ENCODE data around the gene KAZN.

Gene KAZN

DNA sequence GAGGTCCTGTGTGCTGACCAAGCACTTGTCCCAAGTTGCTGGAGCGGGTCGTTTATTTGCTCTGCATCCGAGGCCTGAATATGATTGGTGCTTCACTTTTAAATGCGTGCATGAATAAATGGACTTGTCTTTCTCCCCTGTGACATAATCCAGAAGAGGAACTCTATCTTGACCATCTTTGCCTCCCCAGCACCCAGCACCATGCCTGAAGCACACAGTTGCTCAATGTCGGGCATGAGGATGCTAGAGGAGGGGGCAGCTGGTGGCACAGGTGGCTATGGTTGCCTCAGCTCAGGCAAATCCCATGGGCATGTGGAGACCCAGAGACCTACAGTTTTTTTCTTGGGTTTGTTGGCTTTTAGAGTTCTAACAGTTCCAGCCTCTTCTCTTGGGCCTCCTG lies 142.6 kb downstream of the KAZN start:
- TF ChIP-seq, protein P1, sequence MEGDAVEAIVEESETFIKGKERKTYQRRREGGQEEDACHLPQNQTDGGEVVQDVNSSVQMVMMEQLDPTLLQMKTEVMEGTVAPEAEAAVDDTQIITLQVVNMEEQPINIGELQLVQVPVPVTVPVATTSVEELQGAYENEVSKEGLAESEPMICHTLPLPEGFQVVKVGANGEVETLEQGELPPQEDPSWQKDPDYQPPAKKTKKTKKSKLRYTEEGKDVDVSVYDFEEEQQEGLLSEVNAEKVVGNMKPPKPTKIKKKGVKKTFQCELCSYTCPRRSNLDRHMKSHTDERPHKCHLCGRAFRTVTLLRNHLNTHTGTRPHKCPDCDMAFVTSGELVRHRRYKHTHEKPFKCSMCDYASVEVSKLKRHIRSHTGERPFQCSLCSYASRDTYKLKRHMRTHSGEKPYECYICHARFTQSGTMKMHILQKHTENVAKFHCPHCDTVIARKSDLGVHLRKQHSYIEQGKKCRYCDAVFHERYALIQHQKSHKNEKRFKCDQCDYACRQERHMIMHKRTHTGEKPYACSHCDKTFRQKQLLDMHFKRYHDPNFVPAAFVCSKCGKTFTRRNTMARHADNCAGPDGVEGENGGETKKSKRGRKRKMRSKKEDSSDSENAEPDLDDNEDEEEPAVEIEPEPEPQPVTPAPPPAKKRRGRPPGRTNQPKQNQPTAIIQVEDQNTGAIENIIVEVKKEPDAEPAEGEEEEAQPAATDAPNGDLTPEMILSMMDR (IDR thresholded peaks at IDR 0.05; ENCODE audit: borderline replicate concordance, control extremely low read depth, extremely low read depth, insufficient read depth, missing control alignments) = no peak
- DNase-seq (ENCODE audit: low spot score) = no peak

DNA sequence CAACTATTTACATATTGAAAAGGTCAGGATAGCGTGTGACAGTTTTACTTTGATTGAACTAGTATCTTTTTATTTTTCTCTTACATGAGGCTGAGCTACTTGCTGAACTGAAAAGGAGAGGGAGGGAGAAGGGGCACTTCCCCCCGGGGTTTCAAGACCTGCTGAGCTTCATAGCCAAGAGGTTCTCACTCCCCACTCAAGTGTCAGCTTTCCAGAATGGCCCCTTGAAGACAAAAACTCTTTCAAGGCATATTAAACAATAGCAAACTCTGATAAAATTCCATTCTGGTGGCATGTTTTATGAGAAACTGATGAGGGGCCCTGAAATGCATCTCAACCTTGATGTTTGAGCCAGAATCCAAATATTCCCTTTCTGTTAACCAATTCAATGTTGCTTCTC lies 143.0 kb downstream of the KAZN start:
- in situ Hi-C loops (cut with MboI; ENCODE audit: low sequenced_read_pairs, unreplicated experiment) = no loop called here
- TF ChIP-seq, protein P1 (IDR thresholded peaks at IDR 0.05; ENCODE audit: borderline replicate concordance, control extremely low read depth, extremely low read depth, insufficient read depth, missing control alignments) = no peak
- no peak for DNase-seq (ENCODE audit: low spot score)

More for the DNA sequence above, 142.6 kb downstream of the KAZN start:
- in situ Hi-C loops (cut with MboI; ENCODE audit: low sequenced_read_pairs, unreplicated experiment) = no loop called here

DNA sequence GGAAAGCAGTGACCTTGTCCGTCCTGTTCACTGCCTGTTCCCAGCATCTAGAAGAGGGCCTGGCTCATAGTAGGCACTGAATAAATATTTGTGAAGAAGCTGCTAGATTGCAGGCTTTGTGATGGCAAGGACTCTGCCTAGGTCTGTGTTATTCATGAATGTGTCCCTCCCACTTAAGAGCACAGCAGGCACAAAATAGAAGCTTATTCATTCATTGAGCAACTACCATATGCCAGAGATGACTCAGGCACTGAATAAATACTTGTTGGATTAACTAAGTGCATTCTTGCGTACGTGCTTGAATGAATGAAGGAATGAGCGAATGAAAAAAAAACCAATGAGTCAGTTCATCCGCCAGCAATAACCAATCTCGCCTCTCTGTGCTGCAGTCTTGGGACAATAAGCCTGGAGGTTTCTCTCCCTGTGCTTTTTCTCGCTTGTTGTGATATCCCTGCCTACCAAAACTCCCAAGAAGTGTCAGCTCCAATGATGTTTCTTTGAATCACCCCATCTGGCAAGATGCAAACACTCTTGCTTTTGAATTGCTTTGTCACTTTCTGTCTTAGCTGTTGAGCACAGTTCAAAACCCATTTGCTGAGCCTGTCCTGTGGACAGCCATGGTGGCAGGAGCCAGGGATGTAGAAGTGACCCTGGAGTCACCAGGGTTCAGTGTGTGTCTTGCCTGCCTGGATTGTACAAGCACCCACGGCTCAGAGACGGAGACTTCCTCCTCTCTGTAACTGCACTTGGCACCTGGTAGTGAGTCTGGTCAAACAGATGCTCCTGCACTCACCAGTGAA lies 143.9 kb downstream of the KAZN start:
- in situ Hi-C loops (cut with MboI; ENCODE audit: low sequenced_read_pairs, unreplicated experiment) = no loop called here
- DNase-seq (ENCODE audit: low spot score) = no peak
- TF ChIP-seq, protein P1 (IDR thresholded peaks at IDR 0.05; ENCODE audit: borderline replicate concordance, control extremely low read depth, extremely low read depth, insufficient read depth, missing control alignments) = no peak

DNA sequence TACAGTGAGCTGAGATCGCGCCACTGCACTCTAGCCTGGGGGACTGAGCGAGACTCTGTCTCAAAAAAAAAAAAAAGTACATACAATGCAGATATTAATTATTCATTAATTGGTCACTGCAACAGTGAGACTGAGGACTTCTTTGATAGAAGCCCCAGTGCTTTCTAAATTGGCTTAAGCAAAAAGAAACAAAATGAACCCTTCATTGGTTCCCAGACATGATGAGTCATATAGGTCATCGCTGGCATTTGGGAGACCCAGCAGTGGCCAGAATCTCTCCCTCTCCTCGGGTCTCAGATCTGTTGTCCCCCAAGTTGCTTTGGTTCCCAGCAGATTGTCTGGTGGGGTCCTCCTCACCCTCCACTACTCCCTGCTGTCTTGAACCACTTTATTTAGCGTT lies 144.9 kb downstream of the KAZN start:
- in situ Hi-C loops (cut with MboI; ENCODE audit: low sequenced_read_pairs, unreplicated experiment) = no loop called here
- TF ChIP-seq, protein P1 (IDR thresholded peaks at IDR 0.05; ENCODE audit: borderline replicate concordance, control extremely low read depth, extremely low read depth, insufficient read depth, missing control alignments) = no peak

DNA sequence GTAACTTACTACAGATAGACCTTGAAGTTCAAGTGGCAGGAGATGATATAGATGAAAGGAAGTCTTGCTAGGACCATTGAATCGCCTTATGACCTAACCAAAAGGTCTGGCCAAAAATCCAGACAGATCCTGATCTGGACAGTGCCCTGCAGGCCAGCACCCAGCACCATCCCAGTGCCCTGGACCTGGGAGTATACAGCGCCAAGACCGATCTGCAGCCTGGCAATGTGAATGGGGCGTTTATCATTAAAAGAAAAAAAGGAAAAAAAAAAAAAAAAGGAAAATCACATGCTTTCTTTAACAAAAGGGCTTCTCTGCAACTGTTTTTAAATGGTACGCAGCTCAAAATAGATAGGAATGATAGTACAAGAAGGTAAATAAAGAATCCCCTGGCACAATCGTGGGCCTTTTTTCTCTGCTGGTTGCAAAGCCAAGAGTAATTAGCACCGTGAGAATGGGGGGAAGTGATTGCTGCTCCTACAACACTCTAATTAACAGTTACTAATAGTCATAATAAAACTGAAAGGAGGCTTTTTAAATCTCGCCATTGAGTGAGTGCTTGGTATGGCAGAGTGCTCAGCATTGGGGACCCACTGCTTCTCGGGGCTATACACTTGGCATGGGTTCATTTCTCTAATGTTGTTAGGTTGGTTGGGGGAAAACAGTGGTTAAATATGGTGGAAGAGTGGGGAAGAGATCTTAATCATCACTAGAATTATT lies 146.7 kb downstream of the KAZN start:
- no peak for DNase-seq (ENCODE audit: low spot score)
- in situ Hi-C loops (cut with MboI; ENCODE audit: low sequenced_read_pairs, unreplicated experiment) = no loop called here
- TF ChIP-seq, protein P1 (IDR thresholded peaks at IDR 0.05; ENCODE audit: borderline replicate concordance, control extremely low read depth, extremely low read depth, insufficient read depth, missing control alignments) = no peak

More for the DNA sequence above, 144.9 kb downstream of the KAZN start:
- DNase-seq (ENCODE audit: low spot score) = no peak

DNA sequence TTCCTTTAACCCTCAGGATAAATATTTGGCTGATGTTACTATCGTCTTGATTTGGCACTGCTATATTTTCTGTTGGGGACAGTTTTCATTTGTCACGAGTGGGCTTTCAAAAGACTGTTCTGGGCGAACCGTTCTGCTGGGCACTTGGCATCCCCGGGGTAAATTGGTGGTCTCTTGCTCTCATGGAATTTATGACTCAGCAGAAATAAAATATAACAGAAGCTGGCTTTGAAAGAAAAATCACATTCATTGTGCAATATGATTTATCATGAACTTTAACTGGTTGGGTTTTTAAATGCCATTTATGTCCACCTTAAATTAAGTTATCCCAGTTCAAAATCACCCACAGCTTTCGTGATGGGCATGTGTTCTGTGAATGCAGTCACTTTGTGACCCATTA lies 147.3 kb downstream of the KAZN start:
- DNase-seq (ENCODE audit: low spot score) = no peak
- TF ChIP-seq, protein P1 (IDR thresholded peaks at IDR 0.05; ENCODE audit: borderline replicate concordance, control extremely low read depth, extremely low read depth, insufficient read depth, missing control alignments) = no peak
- in situ Hi-C loops (cut with MboI; ENCODE audit: low sequenced_read_pairs, unreplicated experiment) = no loop called here
